NCI-H146 (cell line): Measurements from ENCODE around the gene VPS54.
A peak's percentile ranks its signal among the peaks of the same experiment; 100 is the strongest.

ENCODE experiments used
- DNase-seq: peaks from one replicate; lab custom pipeline; 2025; lab: John Stamatoyannopoulos, UW

VPS54 gene

DNA sequence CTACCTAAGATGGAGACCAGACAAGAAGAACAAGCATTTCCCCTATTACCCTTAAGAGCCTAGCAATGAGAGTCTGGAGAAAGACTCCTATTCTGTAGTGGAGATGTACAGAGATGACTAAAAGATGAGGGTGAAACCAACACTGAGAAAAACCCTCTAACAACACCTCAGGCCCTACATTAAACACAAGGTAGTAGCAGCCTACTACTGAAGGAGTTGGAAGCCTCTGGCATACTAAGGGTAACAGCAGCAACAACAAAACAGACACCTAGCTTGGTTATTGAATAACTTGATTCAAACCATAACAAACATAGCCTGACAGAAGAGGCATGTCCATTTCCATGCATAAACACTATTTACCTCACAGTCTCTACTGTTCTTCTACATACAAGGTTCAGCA is 117.1 kb downstream of the VPS54 start:
- DNase-seq, result no peak

- no peak for DNase-seq
Measured at GRCh38 chr2:63899639-63900038, 119.6 kb downstream of the VPS54 start.

DNA sequence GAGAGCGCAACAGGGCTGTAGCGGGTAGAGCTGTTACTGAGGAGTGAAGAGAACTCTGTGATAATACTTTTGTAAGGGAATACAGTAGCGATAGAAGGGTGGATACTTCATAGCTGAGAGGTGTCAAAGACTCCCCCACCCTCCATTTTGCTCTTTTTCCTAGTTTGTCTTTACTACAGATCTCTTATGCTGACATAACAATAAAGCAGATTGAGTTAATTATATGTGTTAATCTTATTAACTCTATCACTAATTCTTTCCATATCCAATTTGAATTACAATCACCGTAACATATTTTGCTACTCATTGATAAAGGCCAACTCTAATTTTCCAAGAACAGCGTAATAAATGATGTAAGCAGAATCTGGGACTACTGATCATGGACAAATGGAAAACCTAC is 120.4 kb downstream of the VPS54 start:
- DNase-seq, result no peak

GRCh38 chr2:63894167-63894566 is 125.1 kb downstream of the VPS54 start:
- DNase-seq, result no peak

GRCh38 chr2:63893163-63893562 is 126.1 kb downstream of the VPS54 start:
- DNase-seq, result no peak

DNA sequence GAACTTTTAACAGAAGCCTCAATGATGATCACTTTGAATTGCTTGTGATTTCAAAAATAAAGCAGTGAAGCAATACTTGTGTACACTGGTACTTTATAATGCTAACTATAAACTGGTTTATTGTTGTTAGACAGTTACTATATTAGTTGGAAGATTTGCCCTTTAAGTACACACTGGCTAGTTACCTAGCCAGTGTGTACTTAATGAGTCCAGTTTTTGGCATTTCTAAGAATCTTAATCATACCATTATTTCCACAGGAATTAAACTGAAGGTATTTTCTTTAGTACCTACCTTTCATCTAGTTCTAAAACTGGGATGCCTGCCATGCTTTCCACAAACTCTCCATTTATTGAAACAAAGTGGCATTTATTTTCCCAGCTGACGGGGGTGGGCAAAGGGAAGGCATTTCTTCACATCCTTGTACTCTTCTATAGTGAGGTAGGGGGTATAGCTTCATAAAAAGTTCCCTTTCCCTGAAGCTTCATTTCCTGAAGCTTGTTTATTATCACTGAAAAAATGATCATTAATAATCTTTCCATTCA is 127.7 kb downstream of the VPS54 start:
- DNase-seq, result no peak

DNA sequence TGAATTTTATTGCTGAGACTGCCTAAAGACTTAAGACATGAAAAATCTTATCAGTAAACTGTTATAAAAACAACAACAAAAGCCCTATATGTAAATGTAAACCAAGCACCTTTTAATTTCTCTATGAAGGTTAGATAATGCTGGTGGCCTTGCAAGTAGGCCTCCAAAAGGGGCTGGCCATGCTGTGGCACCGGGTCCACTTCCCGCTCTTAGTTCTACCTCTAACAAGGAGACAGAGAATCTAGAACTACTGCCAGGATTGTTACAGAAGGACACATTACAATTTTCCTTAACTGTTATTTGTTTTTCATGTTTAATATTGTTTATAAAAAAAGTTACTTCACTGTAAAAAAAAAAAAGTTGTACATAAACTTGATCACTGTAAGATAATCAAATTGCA is 128.6 kb downstream of the VPS54 start:
- no peak for DNase-seq

- DNase-seq, result peak; percentile 53
Measured at GRCh38 chr2:63888490-63889402, 130.5 kb downstream of the VPS54 start.

DNA sequence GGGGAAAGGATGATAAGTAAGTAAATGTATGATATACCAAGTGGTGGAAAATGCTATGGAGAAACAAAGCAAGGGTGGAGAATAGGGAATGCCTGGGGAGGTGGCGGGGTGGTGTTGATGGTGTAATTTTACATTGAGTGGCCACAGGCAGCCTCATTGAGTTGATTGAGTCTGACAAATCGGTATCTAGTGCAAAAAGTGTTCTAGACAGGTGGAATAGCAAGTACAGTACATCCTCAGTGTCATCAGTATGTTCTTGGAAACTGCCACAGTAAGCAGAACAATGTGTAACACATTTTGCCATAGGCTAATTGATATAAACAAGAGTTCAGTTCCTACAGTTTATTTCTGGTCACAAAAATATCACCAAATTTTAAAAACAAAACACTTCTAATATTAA is 131.2 kb downstream of the VPS54 start:
- DNase-seq, result no peak

- DNase-seq, result no peak
Measured at GRCh38 chr2:63886445-63886844, 132.8 kb downstream of the VPS54 start.

DNA sequence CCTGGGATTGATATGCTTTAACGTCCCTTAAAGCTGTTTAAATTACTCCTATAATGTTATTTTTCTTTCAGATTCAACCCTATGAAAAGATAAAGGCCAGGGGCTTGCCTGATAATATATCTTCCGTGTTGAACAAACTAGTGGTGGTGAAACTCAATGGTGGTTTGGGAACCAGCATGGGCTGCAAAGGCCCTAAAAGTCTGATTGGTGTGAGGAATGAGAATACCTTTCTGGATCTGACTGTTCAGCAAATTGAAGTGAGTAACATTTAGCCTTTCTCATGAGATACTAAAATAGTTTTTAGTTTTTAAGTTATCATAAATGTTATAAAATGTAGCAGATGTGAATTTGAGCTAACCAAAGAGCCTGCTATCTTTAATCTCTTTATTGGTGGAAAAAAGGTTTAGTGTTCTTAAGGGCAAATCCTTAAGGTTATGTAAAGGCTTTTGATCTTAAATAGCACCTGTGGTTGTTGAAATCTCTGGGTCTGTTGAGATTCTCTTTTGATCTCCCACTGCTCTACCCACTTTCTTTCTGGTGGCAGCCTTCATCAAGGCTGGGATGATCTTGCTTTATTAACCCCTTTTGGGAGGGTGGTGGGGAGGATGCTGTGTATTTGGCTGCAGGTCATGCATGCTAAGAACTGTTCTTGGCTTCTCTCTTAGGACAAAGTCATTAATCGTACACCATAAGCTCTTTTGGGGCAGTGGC is 136.7 kb downstream of the VPS54 start:
- DNase-seq, result no peak

- no peak for DNase-seq
Measured at GRCh38 chr2:63881205-63881604, 138.0 kb downstream of the VPS54 start.

DNA sequence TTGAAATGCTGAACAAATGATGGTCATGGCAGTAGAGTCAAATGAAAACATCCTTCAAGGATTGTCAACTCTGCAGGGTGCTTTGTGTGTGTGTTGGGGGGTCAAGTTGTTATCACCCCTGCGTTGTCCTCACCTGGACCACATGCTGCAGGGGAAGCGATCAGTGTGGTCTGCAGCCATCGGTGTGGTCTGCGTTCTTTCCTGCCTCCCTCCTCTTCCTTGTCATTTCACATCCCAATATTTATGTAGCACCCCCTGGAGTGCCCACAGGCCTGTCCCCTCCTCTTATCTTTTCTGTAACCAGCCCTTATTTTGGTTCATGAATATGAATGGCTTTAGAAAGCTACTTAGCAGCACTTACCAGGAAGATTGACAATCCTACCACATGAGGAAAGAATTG is 138.6 kb downstream of the VPS54 start:
- DNase-seq, result no peak

GRCh38 chr2:63879876-63880433 is 139.3 kb downstream of the VPS54 start:
- no peak for DNase-seq

DNA sequence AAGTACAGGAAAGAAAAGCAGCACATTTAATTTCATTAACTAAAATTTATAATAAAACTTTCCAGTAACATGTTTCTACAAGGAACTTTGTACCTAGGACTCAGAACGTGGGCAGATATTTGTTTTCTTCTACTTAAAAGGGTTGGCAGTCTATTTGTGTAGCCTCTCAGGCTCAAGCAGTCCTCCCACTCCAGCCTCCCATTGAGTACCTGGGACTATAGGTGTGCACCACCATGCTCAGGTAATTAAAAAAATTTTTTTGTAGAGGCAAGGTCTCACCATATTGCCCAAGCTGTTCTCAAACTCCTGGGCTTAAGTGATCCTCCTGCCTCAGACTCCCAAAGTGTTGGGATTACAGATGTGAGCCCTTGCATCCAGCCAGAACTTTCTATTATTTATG is 140.7 kb downstream of the VPS54 start:
- no peak for DNase-seq

DNA sequence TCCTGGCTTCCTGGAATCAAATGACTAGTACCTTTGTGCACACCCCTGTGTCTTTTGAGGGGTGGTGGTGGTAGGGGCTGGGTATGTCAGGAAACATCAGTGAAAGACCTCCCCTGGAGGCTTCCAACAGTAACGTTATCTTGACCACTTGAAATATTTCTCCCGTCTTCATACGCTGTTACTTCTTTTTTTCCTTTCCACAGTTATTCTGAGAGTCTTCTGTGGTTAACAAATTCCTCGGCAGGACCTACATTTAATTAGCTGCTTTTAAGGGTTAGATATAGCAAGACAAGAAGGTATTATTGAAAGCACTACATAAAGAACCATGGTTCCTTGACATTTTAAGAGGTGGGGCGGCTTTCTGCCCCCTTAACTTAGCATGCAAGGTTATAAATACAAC is 142.9 kb downstream of the VPS54 start:
- DNase-seq, result no peak

DNA sequence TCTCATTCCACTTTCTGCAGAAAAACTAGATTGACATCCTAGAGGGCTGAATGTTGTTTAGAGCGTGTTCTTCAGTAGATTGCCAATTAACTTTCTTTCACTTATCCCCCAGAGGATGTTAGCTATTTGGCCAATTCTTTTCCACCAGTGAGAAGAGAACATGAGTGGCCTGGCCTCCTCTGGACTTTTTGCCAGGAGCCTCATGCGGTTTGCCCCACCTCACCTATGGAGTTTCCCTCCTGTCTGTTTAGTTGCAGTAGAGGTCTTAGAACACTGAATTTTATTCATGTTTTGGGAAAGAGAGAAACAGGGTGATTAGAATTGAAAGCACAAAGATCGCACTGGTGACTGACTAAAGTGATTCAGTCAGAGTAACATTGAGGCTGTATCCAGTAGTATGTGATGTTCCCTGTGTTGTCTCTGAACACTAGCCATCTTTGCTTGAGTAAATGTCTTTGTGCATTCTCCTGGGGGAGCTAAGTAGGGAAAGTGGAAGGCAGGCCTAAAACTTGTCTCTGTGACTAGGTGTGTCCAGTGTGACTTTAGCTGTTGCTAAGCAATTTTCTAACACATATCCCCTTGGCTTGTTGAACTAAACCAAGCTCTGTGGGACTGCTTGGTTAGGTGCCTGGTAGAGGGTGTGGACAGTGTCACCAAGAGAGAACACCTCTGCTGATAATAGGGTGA is 143.5 kb downstream of the VPS54 start:
- DNase-seq, result no peak

DNA sequence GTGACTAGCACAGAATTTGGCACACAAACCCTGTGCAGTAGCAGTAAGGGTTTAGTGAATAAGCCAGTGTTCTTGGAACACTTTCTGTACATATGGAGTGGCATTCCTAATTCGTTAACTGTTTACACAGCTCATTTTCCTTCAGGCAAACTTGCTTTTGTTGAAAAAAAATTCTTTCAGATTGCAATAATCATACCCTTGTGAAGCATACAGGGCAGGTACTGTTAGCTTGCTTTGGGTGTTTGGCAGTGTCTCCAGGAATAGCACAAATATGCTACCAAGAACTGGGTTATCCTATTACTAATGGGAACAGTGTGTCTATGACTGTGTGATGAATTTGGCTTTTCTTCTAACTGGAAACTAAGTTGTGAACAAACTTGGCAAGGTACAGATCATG is 144.1 kb downstream of the VPS54 start:
- no peak for DNase-seq

DNA sequence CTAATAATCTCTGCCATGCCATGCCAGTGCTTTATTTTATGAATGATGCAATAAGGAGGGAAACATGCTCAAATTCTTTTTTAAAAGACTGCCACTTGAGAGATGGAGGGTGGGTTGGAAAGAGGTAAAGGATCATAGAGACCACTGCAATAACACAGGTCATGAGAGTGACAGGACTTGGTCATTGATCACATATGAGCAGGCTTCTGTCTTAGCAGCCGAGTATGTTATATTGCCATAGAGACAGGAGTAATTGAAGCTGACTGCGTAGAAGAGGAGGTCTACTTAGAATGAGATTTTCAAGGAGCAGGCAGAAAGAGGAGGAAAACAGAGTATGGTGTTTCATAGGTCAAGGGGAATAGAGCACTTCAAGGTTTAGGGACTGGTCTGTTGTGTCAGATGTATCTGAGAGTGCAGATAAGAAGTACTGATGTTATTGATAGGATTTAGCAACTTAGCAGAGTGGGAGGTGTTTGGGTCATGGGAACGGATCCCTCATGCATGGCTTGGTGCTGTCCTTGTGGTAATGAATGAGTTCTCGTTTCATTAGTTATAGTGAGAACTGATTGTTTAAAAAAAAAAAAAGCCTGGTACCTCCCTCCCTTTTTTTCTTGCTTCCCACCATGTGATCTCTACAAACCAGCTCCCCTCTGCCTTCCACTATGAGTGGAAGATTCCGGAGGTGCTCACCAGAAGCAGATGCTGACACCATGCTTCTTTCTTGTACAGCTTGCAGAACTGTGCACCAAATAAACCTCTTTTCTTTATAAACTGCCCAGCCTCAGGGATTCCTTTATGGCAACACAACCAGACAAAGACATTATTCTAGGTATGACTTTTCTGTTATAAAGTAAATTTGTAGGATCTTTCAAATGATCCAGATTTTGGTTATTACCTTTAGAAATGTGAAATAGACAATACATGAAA is 144.8 kb downstream of the VPS54 start:
- DNase-seq, result no peak

DNA sequence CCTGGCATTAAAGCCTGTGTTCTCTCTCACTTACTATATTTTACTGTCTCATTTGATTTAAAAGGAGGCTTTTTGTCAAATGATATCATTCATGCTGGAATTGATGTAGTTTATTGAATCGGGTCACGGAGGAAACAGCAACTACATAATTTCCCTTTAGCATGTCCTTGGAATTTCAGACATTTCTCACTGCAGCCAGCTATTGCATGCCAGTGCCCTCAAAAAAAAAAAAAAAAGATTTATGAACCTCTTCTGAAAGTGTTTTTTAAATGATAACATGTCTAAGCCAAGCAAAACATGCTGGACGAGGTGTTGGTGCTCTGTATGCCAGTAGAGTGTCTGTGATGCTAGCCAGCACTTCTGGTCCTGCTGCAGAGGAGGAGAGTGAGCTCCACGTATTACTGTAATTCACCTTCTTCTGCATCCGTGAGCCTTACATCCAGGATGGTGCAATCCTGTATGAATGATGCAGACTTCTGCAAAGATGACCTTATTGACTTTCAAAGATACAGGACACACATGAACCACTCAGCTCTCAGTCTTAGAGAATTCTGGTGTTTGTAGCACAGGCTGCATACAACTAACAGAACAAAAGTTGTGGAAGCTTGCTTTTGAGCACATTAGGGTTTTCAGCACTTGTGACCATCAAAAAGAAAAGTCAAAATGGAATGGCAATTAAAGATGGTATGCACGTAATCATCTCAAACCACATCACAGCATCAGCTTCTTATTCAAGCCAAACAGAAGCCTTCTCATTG is 146.5 kb downstream of the VPS54 start:
- DNase-seq, result no peak
